Upper lobe of left lung (tissue), 6 donors: ENCODE data around the gene TFF1. TPM values are rescaled to one million over a fixed set of nuclear protein-coding genes. Genes with fewer than 3 reads are reported as not detected.

Source experiments
- ATAC-seq, 2 donors: fragments of 200-7000 bp; cut with Tn5 transposase; one replicate each; pipeline ENCODE4 v1.9.1; 2022; ENCODE audit warnings: mild to moderate bottlenecking in 2 of 2, moderate library complexity in 2 of 2; ENCODE audit not compliant: low FRiP score in 2 of 2
- DNase-seq, 2 donors: peaks; one replicate each; pipeline ENCODE4 v3.0.0-alpha.2; 2019 to 2020
- H3K27ac ChIP-seq, 4 donors: fragments of 200-600 bp; sonication (generic); one replicate each; pipeline ENCODE4 v1.5.1; 2016 to 2019
- H3K27me3 ChIP-seq, 4 donors: fragments of 200-600 bp; sonication (generic); one replicate each; pipeline ENCODE4 v1.5.1; 2017 to 2019
- H3K36me3 ChIP-seq, 4 donors: fragments of 200-600 bp; sonication (generic); one replicate each; pipeline ENCODE4 v1.5.1; 2016 to 2019
- H3K4me1 ChIP-seq, 4 donors: fragments of 200-600 bp; sonication (generic); one replicate each; pipeline ENCODE4 v1.5.1; 2018 to 2019
- H3K4me3 ChIP-seq, 4 donors: fragments of 200-600 bp; sonication (generic); one replicate each; pipeline ENCODE4 v1.5.1; 2017 to 2019; ENCODE audit warnings: mild to moderate bottlenecking in 2 of 4, moderate library complexity in 1 of 4
- H3K9me3 ChIP-seq, 4 donors: fragments of 200-600 bp; sonication (generic); one replicate each; pipeline ENCODE4 v1.5.1; 2018 to 2019
- CTCF ChIP-seq, 6 experiments: fragments of 450-650 bp in 4 of 6; fragments of 200-600 bp in 2 of 6; sonication (generic) in 2 of 6; IDR thresholded peaks; one replicate each; pipeline ENCODE4 v1.5.1; 2016 to 2019; ENCODE audit warnings: antibody characterized with exemption in 6 of 6
- EP300 ChIP-seq, 4 donors: sonication (generic); formaldehyde crosslinking; IDR thresholded peaks; one replicate each; pipeline ENCODE4 v1.5.1; 2017; ENCODE audit warnings: antibody characterized with exemption in 4 of 4, control low read depth in 2 of 4
- POLR2A ChIP-seq, 4 donors: fragments of 450-650 bp; IDR thresholded peaks; one replicate each; pipeline ENCODE4 v1.5.1; 2016 to 2017; ENCODE audit warnings: antibody characterized with exemption in 4 of 4, mild to moderate bottlenecking in 2 of 4
- POLR2AphosphoS5 ChIP-seq, 2 donors: sonication (generic); formaldehyde crosslinking; IDR thresholded peaks; one replicate each; pipeline ENCODE4 v1.5.1; 2017; ENCODE audit warnings: antibody characterized with exemption in 2 of 2
- WGBS, 2 donors: methylation state at CpG; one replicate each; pipeline ENCODE4 v1.1.5; 2017 to 2018; 5-methylcytosine and 5-hydroxymethylcytosine counted together
- total RNA-seq, 6 donors: library from RNA; depleted of rRNA in 4 of 6; stranded (reverse); fragments of >200 nt in 4 of 6; gene quantifications; one replicate each; pipeline versions ENCODE4 v1.1.0 to v1.2.1, GENCODE V29; 2016 to 2021
- donor health status: DM: no; HTN: no; CAD: no; lungs with moderate emphysema.
- donor health status: DM: no; HTN: yes; CAD: no; lungs with severe emphysema.

The TFF1 gene
- total RNA-seq, 6 donors from 2014 or later, result 0.72 to 0.84 TPM; not detected in 4

GRCh38 chr21:42349420-42350317 is 16.7 kb downstream of the TFF1 start:
- Histone ChIP-seq H3K4me3 (no peak overlapping the region), H3K4me1 (no peaks in the 10 kb centered on the region), H3K9me3 (no peaks in the 10 kb centered on the region), H3K27me3 (no peaks in the 10 kb centered on the region), H3K36me3 (no peaks in the 10 kb centered on the region), H3K27ac (no peak overlapping the region)
- 76 to 86% methylated on average over 6 to 13 of the region's 14 CpGs for WGBS, 2 donors
- TF ChIP-seq EP300 (IDR thresholded peaks at IDR 0.05) (no peak), POLR2AphosphoS5 (IDR thresholded peaks at IDR 0.05) (no peak), CTCF (IDR thresholded peaks at IDR 0.05) (no peak), POLR2A (IDR thresholded peaks at IDR 0.05) (no peak)
- no peak for DNase-seq
- ATAC-seq, result no peak

GRCh38 chr21:42348762-42349161 is 17.6 kb downstream of the TFF1 start:
- DNase-seq (no peak), ATAC-seq (no peak)
- H3K9me3 ChIP-seq, result no peaks in the 10 kb centered on the region
- TF ChIP-seq CTCF (IDR thresholded peaks at IDR 0.05) (no peak), EP300 (IDR thresholded peaks at IDR 0.05) (no peak), POLR2AphosphoS5 (IDR thresholded peaks at IDR 0.05) (no peak), POLR2A (IDR thresholded peaks at IDR 0.05) (no peak)
- no peaks in the 10 kb centered on the region for H3K4me1 ChIP-seq
- H3K36me3 ChIP-seq, result no peaks in the 10 kb centered on the region
- WGBS, 2 donors, result 75 to 94% methylated on average over 2 of the region's 2 CpGs
- no peak overlapping the region for H3K27ac ChIP-seq
- H3K4me3 ChIP-seq, result no peak overlapping the region
- H3K27me3 ChIP-seq, result no peaks in the 10 kb centered on the region

GRCh38 chr21:42347601-42348327 is 18.6 kb downstream of the TFF1 start:
- no peaks in the 10 kb centered on the region for H3K27me3 ChIP-seq
- ATAC-seq, result no peak
- no peak overlapping the region for H3K27ac ChIP-seq
- DNase-seq, result peak in 1 of 2 donors; percentile 62
- TF ChIP-seq CTCF (IDR thresholded peaks at IDR 0.05), result no peak
- TF ChIP-seq POLR2A (IDR thresholded peaks at IDR 0.05), result no peak
- TF ChIP-seq EP300 (IDR thresholded peaks at IDR 0.05), result no peak
- TF ChIP-seq POLR2AphosphoS5 (IDR thresholded peaks at IDR 0.05), result no peak
- WGBS, 2 donors, result 91 to 92% methylated on average over 21 to 24 of the region's 30 CpGs
- H3K9me3 ChIP-seq, result no peaks in the 10 kb centered on the region
- no peak overlapping the region for H3K4me3 ChIP-seq
- no peaks in the 10 kb centered on the region for H3K36me3 ChIP-seq
- H3K4me1 ChIP-seq, result no peaks in the 10 kb centered on the region

- Histone ChIP-seq H3K36me3 (no peaks in the 10 kb centered on the region), H3K4me3 (no peak overlapping the region), H3K27me3 (no peaks in the 10 kb centered on the region), H3K9me3 (no peaks in the 10 kb centered on the region), H3K4me1 (no peaks in the 10 kb centered on the region), H3K27ac (no peak overlapping the region)
- 89% methylated on average over 24 to 30 of the region's 30 CpGs for WGBS, 2 donors
- TF ChIP-seq EP300 (IDR thresholded peaks at IDR 0.05) (no peak), POLR2AphosphoS5 (IDR thresholded peaks at IDR 0.05) (no peak), POLR2A (IDR thresholded peaks at IDR 0.05) (no peak), CTCF (IDR thresholded peaks at IDR 0.05) (no peak)
- no peak for DNase-seq
- ATAC-seq, result no peak
Observed at GRCh38 chr21:42346866-42347600, 19.3 kb downstream of the TFF1 start.
